SK-N-SH treated with all-trans-retinoic acid at 6 μM for 48 hours (cell line): ENCODE data around the gene DBN1.

Experiments used
- ATAC-seq: fragments of 200-7000 bp; cut with Tn5 transposase; 3 replicates; pipeline ENCODE4 v1.9.1; 2020; ENCODE audit warnings: mild to moderate bottlenecking, moderate library complexity
- ARNTL ChIP-seq: fragments of 450-650 bp; formaldehyde crosslinking; IDR thresholded peaks from 2 replicates; pipeline ENCODE4 v1.5.0; 2020; ENCODE audit warnings: low read depth, mild to moderate bottlenecking, moderate library complexity, borderline replicate concordance
- BACH2 ChIP-seq: fragments of 250-450 bp; sonication (Bioruptor Pico); IDR thresholded peaks from 2 replicates; pipeline ENCODE4 v1.9.0; 2021; ENCODE audit warnings: mild to moderate bottlenecking, borderline replicate concordance
- CSDC2 ChIP-seq: fragments of 250-450 bp; sonication (Bioruptor Pico); IDR thresholded peaks from 2 replicates; pipeline ENCODE4 v1.5.0; 2020; ENCODE audit warnings: mild to moderate bottlenecking, moderate library complexity
- CSRNP3 ChIP-seq: fragments of 250-450 bp; sonication (Bioruptor Pico); IDR thresholded peaks from 2 replicates; pipeline ENCODE4 v1.5.1; 2021; ENCODE audit warnings: mild to moderate bottlenecking, moderate library complexity
- ESRRG ChIP-seq: fragments of 250-450 bp; sonication (Bioruptor Pico); IDR thresholded peaks from 2 replicates; pipeline ENCODE4 v1.6.1; 2021; ENCODE audit warnings: mild to moderate bottlenecking
- GLIS3 ChIP-seq: fragments of 250-450 bp; sonication (Bioruptor Pico); IDR thresholded peaks from 2 replicates; pipeline ENCODE4 v1.5.0; 2020; ENCODE audit warnings: mild to moderate bottlenecking, moderate library complexity
- ISL1 ChIP-seq: fragments of 250-450 bp; sonication (Bioruptor Pico); IDR thresholded peaks from 2 replicates; pipeline ENCODE4 v2.1.2; 2022; ENCODE audit warnings: mild to moderate bottlenecking, moderate library complexity
- OSR1 ChIP-seq: fragments of 250-450 bp; sonication (Bioruptor Pico); IDR thresholded peaks from 2 replicates; pipeline ENCODE4 v1.8.0; 2022; ENCODE audit warnings: moderate library complexity, mild to moderate bottlenecking, inconsistent platforms
- RARB ChIP-seq: fragments of 250-450 bp; sonication (Bioruptor Pico); IDR thresholded peaks from 2 replicates; pipeline ENCODE4 v1.8.0; 2021; ENCODE audit warnings: mild to moderate bottlenecking, moderate library complexity
- SNAI2 ChIP-seq: fragments of 250-450 bp; sonication (Bioruptor Pico); IDR thresholded peaks from 2 replicates; pipeline ENCODE4 v1.5.0; 2020; ENCODE audit warnings: mild to moderate bottlenecking, moderate library complexity
- TCF4 ChIP-seq: fragments of 250-450 bp; sonication (Bioruptor Pico); IDR thresholded peaks from 2 replicates; pipeline ENCODE4 v1.8.0; 2021; ENCODE audit warnings: mild to moderate bottlenecking, moderate library complexity, borderline replicate concordance
- TOX ChIP-seq: fragments of 250-450 bp; sonication (Bioruptor Pico); IDR thresholded peaks from 2 replicates; pipeline ENCODE4 v1.8.0; 2021; ENCODE audit warnings: mild to moderate bottlenecking, moderate library complexity, borderline replicate concordance
- TSHZ2 ChIP-seq: fragments of 250-450 bp; sonication (Bioruptor Pico); IDR thresholded peaks from 2 replicates; pipeline ENCODE4 v1.5.0; 2020; ENCODE audit warnings: mild to moderate bottlenecking, moderate library complexity
- ZC3H10 ChIP-seq: fragments of 250-450 bp; sonication (Bioruptor Pico); IDR thresholded peaks from 2 replicates; pipeline ENCODE4 v1.5.1; 2021; ENCODE audit warnings: mild to moderate bottlenecking, moderate library complexity
- ZFP3 ChIP-seq: fragments of 250-450 bp; sonication (Bioruptor Pico); IDR thresholded peaks from 2 replicates; pipeline ENCODE4 v1.5.0; 2020; ENCODE audit warnings: mild to moderate bottlenecking, moderate library complexity
- ZFP30 ChIP-seq: fragments of 450-650 bp; formaldehyde crosslinking; IDR thresholded peaks from 2 replicates; pipeline ENCODE4 v1.5.0; 2022; ENCODE audit warnings: mild to moderate bottlenecking, moderate library complexity
- ZNF565 ChIP-seq: fragments of 450-650 bp; formaldehyde crosslinking; conservative IDR thresholded peaks from 2 replicates; pipeline ENCODE4 v1.5.0; 2020; ENCODE audit warnings: low read depth, mild to moderate bottlenecking, moderate library complexity
- ZNF70 ChIP-seq: fragments of 450-650 bp; formaldehyde crosslinking; IDR thresholded peaks from 2 replicates; pipeline ENCODE4 v1.5.0; 2020; ENCODE audit warnings: mild to moderate bottlenecking, moderate library complexity
- ZNF8 ChIP-seq: fragments of 450-650 bp; formaldehyde crosslinking; IDR thresholded peaks from 2 replicates; pipeline ENCODE4 v1.5.0; 2020; ENCODE audit warnings: mild to moderate bottlenecking, moderate library complexity
- TF ChIP-seq, protein P1 (sequence below): fragments of 250-450 bp; sonication (Bioruptor Pico); IDR thresholded peaks from 2 replicates; pipeline ENCODE4 v1.5.1; 2020; ENCODE audit warnings: low read depth, mild to moderate bottlenecking, moderate library complexity
- TF ChIP-seq, protein P2 (sequence below): fragments of 250-450 bp; sonication (Bioruptor Pico); IDR thresholded peaks from 2 replicates; pipeline ENCODE4 v1.8.0; 2021; ENCODE audit warnings: low read depth, mild to moderate bottlenecking, moderate library complexity, borderline replicate concordance

The DBN1 gene

GRCh38 chr5:177465044-177465443 lies 8.4 kb downstream of the DBN1 start:
- TF ChIP-seq GLIS3: no peak
- TF ChIP-seq ZNF8: peak; percentile 99
- TF ChIP-seq CSDC2 (CRISPR knock-in tag): no peak
- no peak for TF ChIP-seq TSHZ2 (CRISPR knock-in tag)
- TF ChIP-seq ZFP3 (CRISPR knock-in tag): no peak
- no peak for TF ChIP-seq ZNF565 (CRISPR knock-in tag)
- no peak for TF ChIP-seq RARB

GRCh38 chr5:177462021-177462670 lies 11.3 kb downstream of the DBN1 start:
- TF ChIP-seq ISL1 (CRISPR knock-in tag) (no peak), CSRNP3 (no peak), BACH2 (CRISPR knock-in tag) (no peak), TSHZ2 (CRISPR knock-in tag) (no peak), ZC3H10 (CRISPR knock-in tag) (no peak), GLIS3 (no peak), TCF4 (CRISPR knock-in tag) (no peak), CSDC2 (CRISPR knock-in tag) (no peak), TOX (no peak), ARNTL (no peak), ESRRG (no peak), RARB (no peak), ZNF70 (CRISPR knock-in tag) (no peak), OSR1 (CRISPR knock-in tag) (no peak), ZFP3 (CRISPR knock-in tag) (no peak), ZNF8 (no peak), ZFP30 (CRISPR knock-in tag) (no peak)
- TF ChIP-seq, protein P1, sequence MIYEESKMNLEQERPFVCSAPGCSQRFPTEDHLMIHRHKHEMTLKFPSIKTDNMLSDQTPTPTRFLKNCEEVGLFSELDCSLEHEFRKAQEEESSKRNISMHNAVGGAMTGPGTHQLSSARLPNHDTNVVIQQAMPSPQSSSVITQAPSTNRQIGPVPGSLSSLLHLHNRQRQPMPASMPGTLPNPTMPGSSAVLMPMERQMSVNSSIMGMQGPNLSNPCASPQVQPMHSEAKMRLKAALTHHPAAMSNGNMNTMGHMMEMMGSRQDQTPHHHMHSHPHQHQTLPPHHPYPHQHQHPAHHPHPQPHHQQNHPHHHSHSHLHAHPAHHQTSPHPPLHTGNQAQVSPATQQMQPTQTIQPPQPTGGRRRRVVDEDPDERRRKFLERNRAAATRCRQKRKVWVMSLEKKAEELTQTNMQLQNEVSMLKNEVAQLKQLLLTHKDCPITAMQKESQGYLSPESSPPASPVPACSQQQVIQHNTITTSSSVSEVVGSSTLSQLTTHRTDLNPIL: no peak
- TF ChIP-seq, protein P2, sequence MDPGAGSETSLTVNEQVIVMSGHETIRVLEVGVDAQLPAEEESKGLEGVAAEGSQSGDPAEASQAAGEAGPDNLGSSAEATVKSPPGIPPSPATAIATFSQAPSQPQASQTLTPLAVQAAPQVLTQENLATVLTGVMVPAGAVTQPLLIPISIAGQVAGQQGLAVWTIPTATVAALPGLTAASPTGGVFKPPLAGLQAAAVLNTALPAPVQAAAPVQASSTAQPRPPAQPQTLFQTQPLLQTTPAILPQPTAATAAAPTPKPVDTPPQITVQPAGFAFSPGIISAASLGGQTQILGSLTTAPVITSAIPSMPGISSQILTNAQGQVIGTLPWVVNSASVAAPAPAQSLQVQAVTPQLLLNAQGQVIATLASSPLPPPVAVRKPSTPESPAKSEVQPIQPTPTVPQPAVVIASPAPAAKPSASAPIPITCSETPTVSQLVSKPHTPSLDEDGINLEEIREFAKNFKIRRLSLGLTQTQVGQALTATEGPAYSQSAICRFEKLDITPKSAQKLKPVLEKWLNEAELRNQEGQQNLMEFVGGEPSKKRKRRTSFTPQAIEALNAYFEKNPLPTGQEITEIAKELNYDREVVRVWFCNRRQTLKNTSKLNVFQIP: no peak
- no peak for ATAC-seq

More at GRCh38 chr5:177465044-177465443, 8.4 kb downstream of the DBN1 start:
- ATAC-seq: no peak

DNA sequence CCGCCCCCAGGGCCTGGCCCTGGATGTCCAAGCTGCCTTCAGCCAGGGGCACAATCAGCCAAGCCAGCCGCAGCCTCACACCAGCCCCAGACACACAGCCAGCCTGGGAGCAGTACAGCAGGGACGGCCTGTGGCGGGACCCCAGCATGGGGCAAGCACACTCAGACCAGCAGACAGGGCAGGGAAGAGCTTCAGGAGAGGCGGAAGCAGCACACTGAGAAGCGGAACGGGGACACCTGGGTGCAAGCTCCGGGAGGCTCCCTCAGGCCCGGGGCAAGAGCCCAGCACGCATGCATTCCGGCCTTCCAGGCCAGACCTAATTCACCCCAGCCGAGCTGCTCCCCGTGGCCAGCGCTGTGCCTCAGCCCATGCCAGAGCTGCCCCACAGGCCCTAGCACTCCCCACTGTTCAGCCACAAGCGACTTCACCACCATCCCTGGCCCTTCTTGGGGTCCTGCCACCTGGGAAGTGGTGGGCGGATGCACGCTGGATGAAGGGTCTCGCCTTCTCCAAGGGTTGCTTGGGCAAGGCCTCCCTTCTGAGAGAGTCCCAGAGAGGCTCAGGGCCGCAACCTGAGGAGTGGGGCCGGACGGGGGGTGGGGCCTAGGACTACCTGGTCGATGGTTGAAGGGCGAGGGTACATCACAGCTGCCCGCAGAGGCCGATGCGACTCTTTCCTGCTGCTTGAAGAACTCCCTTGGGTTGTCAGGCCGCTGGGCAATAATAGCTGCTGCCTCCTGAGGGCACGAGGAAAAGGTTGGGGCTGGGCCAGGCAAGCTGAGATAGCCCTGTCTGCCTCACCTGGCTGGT lies 13.4 kb downstream of the DBN1 start:
- TF ChIP-seq ESRRG (no peak), TSHZ2 (CRISPR knock-in tag) (no peak), OSR1 (CRISPR knock-in tag) (no peak), SNAI2 (CRISPR knock-in tag) (no peak), TOX (no peak)
- no peak for ATAC-seq
